Gastroesophageal sphincter (tissue), 3 donors: ENCODE results near the gene ANKRD13D.

Source experiments
- POLR2AphosphoS5 ChIP-seq: sonication (generic); formaldehyde crosslinking; IDR thresholded peaks from one replicate; pipeline ENCODE4 v1.6.1; 2017; ENCODE audit warnings: antibody characterized with exemption
- TF ChIP-seq, protein P1 (sequence below), 4 experiments: fragments of 200-600 bp in 2 of 4; fragments of 450-650 bp in 2 of 4; sonication (generic) in 1 of 4; IDR thresholded peaks; one replicate each; pipeline ENCODE4 v1.5.1; 2017 to 2019; ENCODE audit warnings: antibody characterized with exemption in 4 of 4, mild to moderate bottlenecking in 2 of 4, moderate library complexity in 2 of 4

- no peak for TF ChIP-seq POLR2AphosphoS5
- TF ChIP-seq, protein P1, sequence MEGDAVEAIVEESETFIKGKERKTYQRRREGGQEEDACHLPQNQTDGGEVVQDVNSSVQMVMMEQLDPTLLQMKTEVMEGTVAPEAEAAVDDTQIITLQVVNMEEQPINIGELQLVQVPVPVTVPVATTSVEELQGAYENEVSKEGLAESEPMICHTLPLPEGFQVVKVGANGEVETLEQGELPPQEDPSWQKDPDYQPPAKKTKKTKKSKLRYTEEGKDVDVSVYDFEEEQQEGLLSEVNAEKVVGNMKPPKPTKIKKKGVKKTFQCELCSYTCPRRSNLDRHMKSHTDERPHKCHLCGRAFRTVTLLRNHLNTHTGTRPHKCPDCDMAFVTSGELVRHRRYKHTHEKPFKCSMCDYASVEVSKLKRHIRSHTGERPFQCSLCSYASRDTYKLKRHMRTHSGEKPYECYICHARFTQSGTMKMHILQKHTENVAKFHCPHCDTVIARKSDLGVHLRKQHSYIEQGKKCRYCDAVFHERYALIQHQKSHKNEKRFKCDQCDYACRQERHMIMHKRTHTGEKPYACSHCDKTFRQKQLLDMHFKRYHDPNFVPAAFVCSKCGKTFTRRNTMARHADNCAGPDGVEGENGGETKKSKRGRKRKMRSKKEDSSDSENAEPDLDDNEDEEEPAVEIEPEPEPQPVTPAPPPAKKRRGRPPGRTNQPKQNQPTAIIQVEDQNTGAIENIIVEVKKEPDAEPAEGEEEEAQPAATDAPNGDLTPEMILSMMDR (IDR thresholded peaks at IDR 0.05) = no peak
Observed at GRCh38 chr11:67261946-67262681, 27.0 kb upstream of the ANKRD13D start.
